GM12865 (cell line): ENCODE measurements around the gene OSM.

ENCODE experiments used
- DNase-seq: peaks from one replicate; pipeline ENCODE4 v3.0.0; 2010; ENCODE audit warnings: low read depth
- H3K4me3 ChIP-seq: 2 replicates; pipeline ENCODE4 v1.5.1; 2011; ENCODE audit warnings: mild to moderate bottlenecking, low read depth, low read length, control low read depth
- CTCF ChIP-seq: IDR thresholded peaks from 2 replicates; pipeline ENCODE4 v1.5.1; 2011; ENCODE audit warnings: low read length, control low read depth, low read depth, inconsistent platforms; ENCODE audit not compliant: insufficient read depth; ENCODE audit errors: missing control alignments

Gene OSM

GRCh38 chr22:30248484-30248883, 18.2 kb downstream of the OSM start:
- no peak for DNase-seq
- TF ChIP-seq CTCF = no peak
- no peak overlapping the region for H3K4me3 ChIP-seq

GRCh38 chr22:30247974-30248373, 18.7 kb downstream of the OSM start:
- TF ChIP-seq CTCF = no peak
- no peak overlapping the region for H3K4me3 ChIP-seq
- DNase-seq = no peak

GRCh38 chr22:30247561-30247960, 19.1 kb downstream of the OSM start:
- no peak overlapping the region for H3K4me3 ChIP-seq
- no peak for TF ChIP-seq CTCF
- no peak for DNase-seq

- TF ChIP-seq CTCF = no peak
- H3K4me3 ChIP-seq = peak overlapping the region; percentile 57
- no peak for DNase-seq
These were observed 19.8 kb downstream of the OSM start for GRCh38 chr22:30246814-30247376.

GRCh38 chr22:30245985-30246813, 20.5 kb downstream of the OSM start, which contains the start of gene LIF:
Gene LIF, minus strand, starts transcription at chr22:30246759. Its CDS starts 64 bp downstream, at chr22:30246695.
- DNase-seq = peak; percentile 34
- peak within 1 kb of the TSS; percentile 57 for H3K4me3 ChIP-seq
- TF ChIP-seq CTCF = no peak

- peak; percentile 31 for DNase-seq
- no peak for TF ChIP-seq CTCF
- H3K4me3 ChIP-seq = peak overlapping the region; percentile 57
These were observed 21.3 kb downstream of the OSM start for GRCh38 chr22:30245181-30245984.
